Fibroblast of skin of left quadriceps (primary cell): Measurements from ENCODE around the gene HNMT.
"Not testable (repeated sequence)": the region's sequence is repeated elsewhere in the genome, so short reads cannot be mapped to it uniquely, and the experiment has no call there.

Source experiments
- DNase-seq, 2 experiments: peaks; one replicate each; pipeline ENCODE4 v3.0.0-alpha.2; 2013; ENCODE audit warnings: low read depth in 2 of 2

Gene HNMT

GRCh38 chr2:137964066-137964858 is at the start of gene HNMT:
HNMT (plus strand) TSS chr2:137964473; CDS start chr2:137964492, 19 bp downstream.
- DNase-seq: peak; percentile 62 to 65

DNA sequence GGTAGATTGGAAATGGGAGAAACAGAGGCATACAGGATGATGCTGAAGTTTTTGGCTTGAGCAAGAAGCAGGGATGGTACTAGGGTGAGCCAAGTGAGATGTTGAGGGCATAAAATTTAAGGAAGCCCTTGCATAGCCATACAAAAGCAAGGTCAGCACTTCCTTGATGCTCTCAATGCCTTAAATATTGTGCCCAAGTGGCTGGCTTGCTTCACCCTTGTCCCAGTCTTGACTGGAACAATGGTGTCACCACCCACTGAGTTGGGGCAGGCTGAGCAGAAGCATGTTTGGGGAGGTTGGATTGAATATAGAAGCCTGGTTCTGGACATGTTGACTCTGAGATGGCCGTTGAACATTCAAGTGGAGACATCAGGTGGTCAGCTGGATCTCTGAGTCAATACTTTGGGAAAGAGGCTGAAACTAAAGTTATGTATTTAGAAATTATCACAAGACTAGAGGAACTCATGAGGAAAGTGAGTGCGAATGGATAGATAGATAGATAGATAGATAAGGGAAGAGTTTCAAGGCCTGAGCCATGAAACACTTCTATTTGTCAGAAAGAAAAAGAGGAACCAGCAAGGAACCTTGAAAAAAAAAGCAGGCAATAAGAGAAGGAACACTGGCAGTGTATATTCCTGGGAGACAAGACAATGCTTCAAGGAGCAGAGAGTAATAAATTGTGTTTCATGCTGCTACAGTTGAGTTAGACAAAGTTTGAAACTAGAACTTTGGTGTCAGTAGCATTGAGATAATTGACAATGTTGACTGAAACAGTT is 43.0 kb upstream of the HNMT start:
- no peak for DNase-seq

GRCh38 chr2:137922171-137922570 is 42.1 kb upstream of the HNMT start:
- DNase-seq: not testable (repeated sequence)

DNA sequence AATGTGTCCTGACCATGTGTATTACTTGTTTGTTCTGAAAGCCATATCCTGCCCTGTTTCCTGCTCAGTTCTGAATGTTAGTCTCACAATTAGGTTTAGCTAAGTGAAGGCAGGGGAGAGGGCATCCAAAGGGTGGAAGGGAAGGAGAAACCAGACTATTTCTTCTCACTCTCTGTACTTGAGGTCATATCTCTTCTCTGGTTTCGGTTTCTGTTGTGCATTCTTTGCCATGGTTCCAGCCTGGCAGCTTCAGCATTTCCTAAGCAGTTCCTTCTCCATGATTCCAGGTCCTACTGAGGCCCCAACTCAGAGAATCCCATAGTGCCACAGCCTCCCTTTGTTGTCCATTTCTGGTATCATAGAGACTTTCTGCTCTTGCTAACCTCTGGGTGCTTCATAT is 40.3 kb upstream of the HNMT start:
- DNase-seq: no peak

- DNase-seq: no peak
Observed at GRCh38 chr2:137925599-137925998, 38.7 kb upstream of the HNMT start.

DNA sequence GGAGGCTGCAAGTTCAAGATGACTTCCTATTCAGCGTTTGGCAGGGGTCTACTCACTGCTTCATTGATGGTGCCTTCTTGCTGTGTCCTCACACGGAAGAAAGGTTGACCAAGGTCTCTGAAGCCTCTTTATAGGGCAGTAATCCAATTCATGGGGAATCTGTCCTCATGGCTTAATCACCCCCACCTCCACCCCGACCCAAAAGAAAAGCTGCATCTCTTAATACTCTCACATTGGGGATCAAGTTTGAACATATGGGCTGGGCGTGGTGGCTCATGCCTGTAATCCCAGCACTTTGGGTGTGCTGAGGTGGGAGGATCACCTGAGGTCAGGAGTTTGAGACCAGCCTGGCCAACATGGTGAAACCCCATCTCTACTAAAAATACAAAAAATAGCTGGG is 36.4 kb upstream of the HNMT start:
- no peak for DNase-seq

GRCh38 chr2:137928547-137929518 is 35.4 kb upstream of the HNMT start:
- peak; percentile 92 to 94 for DNase-seq

DNA sequence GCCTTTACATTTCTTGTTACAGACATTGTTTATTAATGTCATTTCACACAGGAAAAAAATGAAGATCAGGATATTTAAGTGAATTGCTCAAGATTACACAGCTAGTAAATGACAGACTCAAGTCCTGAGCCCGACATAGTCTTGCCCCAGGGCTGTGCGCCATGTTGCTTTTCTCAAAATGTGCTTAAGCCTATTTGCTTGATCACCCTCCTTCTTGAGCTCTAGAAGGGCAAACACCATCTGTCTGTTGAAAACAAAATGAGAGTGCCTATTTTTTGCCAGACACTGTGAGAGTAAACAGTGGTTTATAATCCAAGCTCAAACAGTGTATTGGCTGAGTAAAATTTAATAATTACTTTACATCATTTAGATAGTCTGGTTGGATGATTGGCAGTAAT is 34.8 kb upstream of the HNMT start:
- DNase-seq: no peak

DNA sequence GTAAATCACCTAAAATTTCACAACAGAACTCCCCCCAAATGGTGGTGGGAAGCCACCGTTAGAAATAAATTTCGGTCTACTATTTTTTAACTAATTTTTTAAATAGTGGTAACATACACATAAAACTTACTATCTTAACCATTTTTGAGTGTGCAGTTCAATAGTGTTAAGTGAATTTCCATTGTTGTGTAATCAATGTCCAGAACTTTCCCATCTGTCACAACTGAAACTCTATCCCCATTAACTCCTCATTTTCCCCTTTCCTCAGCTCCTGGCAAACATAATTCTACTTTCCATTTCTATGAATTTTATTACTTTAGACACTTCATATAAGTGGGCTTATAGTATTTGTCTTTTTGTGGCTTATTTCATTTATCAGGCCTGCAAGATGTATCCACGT is 34.1 kb upstream of the HNMT start:
- DNase-seq: no peak

GRCh38 chr2:137935591-137935990 is 28.7 kb upstream of the HNMT start:
- no peak for DNase-seq

DNA sequence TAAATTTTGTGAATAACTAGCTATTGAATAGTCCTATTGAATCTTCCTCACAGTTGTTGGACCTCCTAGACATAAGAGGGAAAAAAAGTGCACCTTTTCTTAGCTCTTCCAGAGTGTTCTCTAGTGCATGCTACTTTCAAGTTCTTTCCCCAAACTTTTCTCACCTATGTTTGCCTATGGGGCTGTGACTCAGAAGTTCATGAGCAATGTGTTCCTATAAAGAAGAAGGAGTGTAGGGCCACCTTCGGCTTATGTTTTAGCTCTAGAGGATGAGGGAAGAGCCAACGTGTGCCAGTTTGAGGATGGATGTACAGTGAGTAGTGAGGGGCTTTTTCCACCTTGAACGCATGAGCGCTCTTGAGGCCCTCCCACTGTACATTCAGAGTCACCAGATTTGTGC is 27.0 kb upstream of the HNMT start:
- no peak for DNase-seq

- no peak for DNase-seq
Observed at GRCh38 chr2:137937778-137938177, 26.5 kb upstream of the HNMT start.

DNA sequence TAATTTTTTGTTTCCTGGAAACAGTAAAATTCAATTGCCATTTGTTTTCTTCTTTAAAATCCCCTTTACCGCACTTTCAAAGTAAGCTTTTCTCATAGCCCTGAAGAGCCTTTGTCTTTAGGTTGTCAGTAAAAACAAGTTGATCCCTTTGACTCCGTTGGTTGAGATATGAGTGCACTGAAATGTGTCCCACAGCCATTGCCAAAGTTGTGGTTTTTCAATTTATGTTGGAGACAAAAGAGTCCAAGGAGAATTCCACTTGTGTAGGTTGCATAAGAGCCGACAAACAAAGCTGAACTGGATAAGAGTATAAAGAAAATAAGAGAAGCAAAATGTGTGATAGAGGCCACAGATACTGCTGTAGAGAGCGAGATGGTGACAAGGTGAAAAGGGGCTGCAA is 26.1 kb upstream of the HNMT start:
- DNase-seq: peak; percentile 55 to 59

- DNase-seq: no peak
Observed at GRCh38 chr2:137939026-137939425, 25.2 kb upstream of the HNMT start.

DNA sequence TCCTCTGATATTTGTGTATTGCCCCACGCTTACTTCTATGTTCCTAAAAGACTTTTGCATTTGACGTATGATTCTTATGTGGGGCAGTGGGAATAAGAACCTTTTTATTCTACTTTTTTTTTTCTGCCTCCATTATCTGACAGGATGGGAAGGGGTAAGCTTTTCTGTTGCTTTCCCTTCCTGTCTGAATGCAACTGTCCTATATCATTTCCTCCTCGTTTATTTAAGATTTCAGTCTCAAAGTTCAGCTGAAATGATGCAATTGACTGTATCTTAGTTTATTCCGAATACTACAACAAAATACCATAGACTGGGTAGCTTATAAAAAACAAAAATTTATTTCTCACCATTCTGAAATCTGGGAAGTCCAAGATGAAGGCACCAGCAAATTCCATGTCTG is 24.1 kb upstream of the HNMT start:
- DNase-seq: no peak

- DNase-seq: no peak
Observed at GRCh38 chr2:137942037-137942832, 22.0 kb upstream of the HNMT start.

DNA sequence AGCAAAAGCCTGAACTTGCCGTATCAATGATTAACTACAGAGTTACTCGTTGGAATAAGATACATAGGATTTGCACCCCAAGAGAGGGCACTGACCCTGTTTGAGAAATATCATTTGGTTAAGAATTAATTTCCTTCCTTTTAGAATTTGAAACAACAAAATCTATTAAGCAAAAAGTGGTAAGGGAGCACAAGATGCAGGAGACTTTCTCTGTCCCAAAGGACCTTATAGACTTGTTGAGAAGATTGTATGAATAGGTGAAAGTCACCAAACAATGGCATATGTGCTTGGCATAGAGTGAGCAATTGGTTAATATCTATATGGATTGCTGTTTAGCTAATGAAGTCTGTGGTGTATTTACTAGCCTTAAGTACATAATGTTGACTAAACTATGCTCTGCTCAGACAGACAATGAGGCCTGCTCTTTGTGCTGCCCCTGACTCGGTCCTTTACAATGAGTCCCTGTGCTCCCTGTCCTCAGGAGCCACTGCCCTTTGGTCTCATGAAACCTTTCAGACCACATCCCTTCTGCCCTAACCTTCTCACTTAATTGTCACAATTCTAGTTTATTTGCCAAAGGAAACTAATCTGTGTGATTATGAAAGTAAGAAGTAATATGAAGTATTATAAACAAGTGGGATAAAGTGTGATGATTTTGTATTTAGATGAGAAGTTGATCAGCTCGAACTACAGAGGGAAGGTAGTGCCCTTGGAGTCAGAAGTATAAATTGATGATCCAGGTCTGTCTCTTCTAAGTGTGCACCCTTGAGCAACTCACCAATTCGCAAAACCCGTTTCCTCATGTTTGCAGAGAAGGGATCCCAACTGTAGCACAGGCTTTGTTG is 21.2 kb upstream of the HNMT start:
- no peak for DNase-seq

DNA sequence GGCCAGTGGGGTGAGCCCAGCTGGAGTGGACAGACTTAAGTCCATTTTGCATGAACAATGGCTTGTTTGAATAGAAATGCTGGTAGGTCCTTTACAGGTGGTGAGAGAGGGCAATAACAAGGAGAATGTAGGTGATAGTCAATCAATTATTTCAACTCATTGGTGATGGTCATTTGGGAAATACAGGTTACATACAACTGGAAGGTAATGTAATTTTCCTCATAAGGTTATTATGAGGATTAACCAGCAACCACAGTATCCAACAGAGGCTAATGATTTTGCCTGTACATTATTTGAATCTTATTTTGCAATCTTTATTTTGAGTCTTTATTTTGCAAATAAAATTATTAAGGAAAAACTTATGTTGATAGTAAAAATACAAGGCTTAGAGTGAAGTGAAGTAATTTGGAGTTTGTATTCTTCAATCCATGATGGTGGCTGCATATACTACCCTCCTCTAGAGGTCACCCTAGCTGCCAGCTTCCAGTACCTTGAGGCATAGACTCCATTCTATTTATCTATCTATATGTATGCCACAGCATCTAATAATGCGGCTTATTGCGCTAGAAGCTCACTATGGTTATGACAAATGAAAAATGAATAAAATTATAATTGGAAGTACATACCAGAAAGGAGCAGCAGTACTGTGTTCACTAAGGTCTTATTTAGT is 20.5 kb upstream of the HNMT start:
- DNase-seq: no peak

GRCh38 chr2:137944714-137945113 is 19.6 kb upstream of the HNMT start:
- no peak for DNase-seq

DNA sequence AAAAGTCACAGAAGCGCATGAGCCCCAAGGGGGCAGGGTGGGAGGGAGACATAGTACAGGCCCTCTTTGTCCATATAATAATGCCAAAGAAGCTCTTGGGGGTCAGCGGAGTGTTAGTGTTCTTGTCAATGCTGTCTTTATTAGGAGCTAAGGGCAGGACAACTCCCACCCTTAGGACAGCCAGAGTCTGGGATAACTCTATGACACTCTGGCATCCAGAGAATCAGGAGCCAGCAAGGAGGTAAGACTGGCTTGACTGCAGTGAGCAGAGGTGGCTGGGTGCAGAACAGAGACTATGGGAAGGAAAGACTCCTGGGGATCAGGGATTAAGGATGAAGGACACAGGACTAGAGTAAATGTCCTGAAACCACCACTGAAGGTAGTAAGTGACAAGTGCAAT is 19.0 kb upstream of the HNMT start:
- no peak for DNase-seq
